CD4-positive, alpha-beta T cell treated with Interleukin-4 for 1 hour (primary cell): ENCODE data around the gene RNF169.
"Not testable (repeated sequence)": the region's sequence is repeated elsewhere in the genome, so short reads cannot be mapped to it uniquely, and the experiment has no call there.

Source experiments
- DNase-seq, 2 donors: peaks; one replicate each; pipeline ENCODE4 v3.0.0-alpha.2; 2020 to 2022

The RNF169 gene

GRCh38 chr11:74729397-74729796 lies 19.3 kb upstream of the RNF169 start:
- no peak for DNase-seq

- no peak for DNase-seq
Measured at GRCh38 chr11:74730571-74731260, 17.9 kb upstream of the RNF169 start.

DNA sequence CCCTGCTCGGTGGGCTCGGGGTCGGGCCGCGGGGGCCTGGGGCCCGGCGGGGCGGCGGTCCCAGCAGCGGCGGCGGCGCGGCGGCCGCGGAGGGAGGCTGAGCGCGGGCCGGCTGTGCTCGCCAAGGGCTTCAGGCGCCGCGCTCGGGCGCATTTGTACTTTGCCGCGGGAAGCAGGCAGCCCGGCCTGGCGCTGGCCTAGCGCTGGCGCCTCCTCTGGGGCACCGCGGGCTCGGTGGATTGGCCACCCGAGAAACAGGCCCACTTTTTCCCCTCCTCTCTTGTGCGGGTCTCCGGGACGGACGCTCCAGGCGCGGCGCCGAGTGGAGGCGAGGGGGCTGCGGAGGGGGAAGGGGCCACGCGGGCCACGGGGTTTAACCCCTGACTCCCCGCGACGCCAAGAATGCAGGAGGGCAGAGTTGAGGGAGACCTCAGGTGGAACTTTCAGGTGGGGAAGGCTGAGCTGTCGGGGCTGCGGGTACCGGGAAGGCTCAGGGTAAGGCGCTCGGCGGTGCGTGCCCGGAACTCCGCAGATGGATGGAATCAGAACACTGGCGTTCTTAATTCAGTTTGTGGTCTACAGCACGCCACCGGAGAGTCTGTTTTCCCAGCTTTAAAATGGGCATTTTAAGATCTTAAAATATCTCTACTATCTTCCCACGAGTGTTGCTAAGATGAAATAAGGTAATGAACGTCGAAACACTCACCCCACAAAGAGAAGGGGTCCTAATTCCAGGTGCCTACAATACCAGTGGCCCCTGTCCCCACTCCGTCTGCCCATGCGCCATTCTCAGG lies 17.2 kb upstream of the RNF169 start, which contains the start of gene CHRDL2:
TSS of gene CHRDL2 (minus strand) at position 126 of the 794 bp plus-strand sequence. CDS start 538 bp downstream, outside the sequence.
- DNase-seq: no peak

GRCh38 chr11:74734559-74734925 lies 14.1 kb upstream of the RNF169 start:
- no peak for DNase-seq

DNA sequence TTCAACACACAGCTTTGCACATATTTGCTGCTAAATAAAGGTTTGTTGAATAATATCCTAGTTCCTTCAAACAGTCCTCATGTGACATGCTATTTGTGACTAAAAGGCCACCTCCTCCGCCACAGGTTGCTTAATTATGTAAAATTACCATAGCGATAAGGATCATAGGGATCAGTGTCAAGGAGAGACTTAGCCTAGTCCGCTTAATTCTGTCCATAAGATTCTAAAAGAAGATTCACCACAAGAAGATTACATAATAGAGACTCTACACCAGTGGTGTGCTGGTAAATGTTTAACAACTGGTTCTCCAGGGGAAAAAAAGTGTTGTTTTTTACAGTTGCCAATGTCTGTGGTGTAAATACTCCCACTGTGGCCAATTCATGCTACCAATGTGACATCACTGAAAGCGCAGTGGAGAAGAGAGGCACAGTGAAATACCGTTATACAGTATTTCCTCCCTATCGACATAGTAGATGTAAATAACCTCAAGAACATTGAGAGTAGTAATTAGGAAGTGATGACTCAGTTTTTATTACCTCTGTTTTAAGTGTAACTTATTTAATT lies 13.2 kb upstream of the RNF169 start:
- peak in 1 of 2 donors; percentile 26 for DNase-seq

DNA sequence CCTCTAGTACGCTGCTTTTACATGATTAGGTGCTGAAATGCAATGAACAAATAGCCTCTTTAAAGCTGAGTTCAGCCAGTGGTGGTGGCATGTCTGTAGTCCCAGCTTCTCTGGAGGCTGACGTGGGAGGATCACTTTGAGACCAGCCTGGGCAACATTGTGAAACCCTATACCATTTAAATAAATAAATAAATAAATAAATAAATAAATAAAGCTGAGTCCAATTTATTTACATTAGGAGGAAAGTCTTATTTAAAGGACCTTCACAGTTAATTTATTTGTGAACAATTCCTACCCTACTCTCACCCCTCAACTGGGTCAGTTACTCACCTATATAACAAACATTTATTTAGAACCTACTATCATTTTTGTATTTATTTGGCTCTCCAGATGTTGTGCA lies 12.6 kb upstream of the RNF169 start:
- DNase-seq: no peak

DNA sequence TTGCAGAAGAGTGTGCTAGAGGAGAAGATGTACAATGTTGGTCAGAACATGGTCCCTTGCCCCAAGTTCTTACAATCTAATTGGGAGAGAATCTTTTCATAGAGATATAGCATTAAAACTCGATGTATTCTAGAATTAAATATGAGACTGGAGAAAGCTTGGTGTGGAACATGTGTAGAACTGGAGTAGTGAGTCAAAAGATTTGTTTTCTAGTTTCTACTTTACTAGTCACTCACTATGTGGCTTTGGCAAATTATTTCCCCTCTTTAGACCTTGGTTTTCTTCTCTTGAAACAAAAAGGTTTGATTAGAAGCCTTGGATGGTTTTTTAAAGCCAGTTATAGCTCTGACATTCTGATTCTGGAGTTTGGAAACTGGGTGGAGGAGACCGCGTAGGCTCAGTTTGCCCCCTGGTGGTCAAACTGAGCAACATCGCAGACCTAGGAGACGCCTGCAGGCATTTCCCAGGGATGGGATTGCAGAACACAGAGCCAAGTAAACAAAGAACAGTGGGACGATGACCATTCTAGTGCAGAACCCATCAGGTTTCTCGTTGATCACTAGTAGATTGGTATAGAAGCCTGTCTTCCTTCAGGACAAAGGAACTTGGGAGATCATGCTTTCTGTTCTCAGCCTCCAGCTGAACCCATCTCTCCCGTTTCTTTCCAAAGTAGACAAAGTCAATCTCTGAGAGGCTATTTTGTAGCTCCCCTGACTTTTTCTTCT lies 8.9 kb upstream of the RNF169 start:
- DNase-seq: peak; percentile 45 to 56

- DNase-seq: no peak
Measured at GRCh38 chr11:74742070-74742469, 6.6 kb upstream of the RNF169 start.

DNA sequence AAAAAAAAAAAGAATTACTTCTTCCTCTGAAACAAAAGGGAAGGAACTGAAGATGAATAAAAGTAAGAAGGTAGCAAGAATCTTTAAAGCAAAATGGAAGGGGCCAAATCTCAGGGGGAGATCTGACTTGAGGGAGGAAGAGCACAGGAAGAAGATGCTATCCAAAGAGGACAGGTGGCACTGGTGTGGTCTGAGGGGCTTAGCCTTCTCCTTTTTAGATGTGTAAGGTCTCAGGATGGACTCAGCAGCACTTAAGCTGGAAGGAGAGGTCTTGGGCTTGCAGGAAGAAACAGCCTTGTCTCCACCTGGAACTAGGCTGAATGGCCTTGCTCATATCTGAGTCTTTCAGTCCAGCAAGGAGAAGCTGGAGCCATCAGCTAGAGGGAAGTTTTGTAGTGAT lies 5.0 kb upstream of the RNF169 start:
- DNase-seq: no peak

- no peak for DNase-seq
Measured at GRCh38 chr11:74744277-74744676, 4.4 kb upstream of the RNF169 start.

- no peak for DNase-seq
Measured at GRCh38 chr11:74746868-74747267, 1.8 kb upstream of the RNF169 start.

- DNase-seq: peak; percentile 41 to 45
Measured at GRCh38 chr11:74749127-74749964, 697 bp downstream of the RNF169 start.

DNA sequence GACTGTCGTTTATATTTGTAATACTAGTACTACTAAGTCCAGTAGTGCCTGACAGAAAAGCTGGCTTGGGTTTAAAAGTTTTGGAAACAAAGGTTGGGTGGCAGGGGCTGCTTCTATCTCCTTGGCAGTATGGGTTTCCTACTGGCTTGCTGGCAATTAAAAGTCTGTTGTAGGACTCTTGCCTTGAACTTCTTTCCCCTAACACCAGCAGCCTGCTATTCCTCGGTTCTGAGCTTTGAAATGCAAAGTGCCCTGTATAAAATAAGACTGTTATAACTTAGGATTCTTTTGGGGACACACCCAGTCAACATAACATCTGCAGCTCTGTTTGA lies 1.3 kb downstream of the RNF169 start:
- no peak for DNase-seq

GRCh38 chr11:74750598-74750997 lies 1.9 kb downstream of the RNF169 start:
- not testable (repeated sequence) for DNase-seq

DNA sequence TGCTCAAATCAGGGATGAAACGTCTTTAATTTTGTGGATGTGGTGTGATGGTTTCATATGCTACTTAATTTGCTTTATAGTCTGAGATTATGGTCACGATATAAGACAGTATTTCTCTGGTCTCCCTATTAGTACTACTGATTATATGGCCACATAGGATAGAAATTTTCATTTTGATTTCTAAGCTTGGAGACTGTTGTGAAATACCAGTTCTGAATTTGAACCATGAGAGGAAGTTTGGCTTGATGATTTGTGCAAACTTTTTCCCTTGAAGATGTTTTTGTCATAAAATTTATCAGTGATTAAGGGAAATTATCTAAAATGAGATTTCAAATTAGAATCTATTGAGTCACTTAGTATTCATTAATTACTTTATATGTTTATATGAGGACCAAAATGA lies 2.7 kb downstream of the RNF169 start:
- no peak for DNase-seq

GRCh38 chr11:74754507-74755252 lies 6.0 kb downstream of the RNF169 start:
- no peak for DNase-seq

- no peak for DNase-seq
Measured at GRCh38 chr11:74755395-74755995, 6.8 kb downstream of the RNF169 start.

DNA sequence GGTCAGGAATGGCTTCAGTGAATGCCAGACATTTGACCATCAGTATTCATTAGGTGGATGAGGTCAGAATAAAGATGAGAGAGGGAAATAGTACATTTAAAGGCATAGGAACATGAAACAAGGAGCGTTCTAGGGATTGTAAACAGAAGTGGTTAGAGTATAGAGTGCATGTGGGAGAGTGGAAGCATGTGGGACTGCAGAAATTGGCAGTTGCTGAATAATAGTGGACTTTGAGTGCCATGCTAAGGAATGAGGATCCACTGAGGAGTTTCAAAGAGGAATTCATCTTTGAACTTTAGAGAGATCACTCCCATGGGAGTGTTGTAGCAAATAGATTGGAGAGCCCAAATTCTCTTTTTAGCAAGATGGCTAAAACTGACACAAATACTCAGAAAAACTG lies 7.9 kb downstream of the RNF169 start:
- DNase-seq: no peak

DNA sequence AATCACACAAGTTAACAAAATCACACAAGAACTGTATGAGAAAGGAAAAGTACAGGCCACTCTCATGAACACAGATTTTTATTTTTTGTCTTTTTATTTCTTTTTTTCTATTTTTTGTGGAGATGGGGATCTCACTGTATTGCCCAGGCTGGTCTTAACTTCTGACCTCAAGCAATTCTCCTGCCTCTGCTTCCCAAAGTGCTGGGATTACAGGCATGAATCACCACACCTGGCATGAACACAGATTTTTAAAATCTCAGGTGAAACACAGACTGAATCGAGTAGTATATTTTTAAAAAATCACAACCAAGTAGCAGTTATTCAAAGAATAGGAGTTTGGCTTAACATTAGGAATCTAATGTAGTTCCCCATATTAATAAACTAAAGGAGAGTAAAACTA lies 18.3 kb downstream of the RNF169 start:
- DNase-seq: no peak

DNA sequence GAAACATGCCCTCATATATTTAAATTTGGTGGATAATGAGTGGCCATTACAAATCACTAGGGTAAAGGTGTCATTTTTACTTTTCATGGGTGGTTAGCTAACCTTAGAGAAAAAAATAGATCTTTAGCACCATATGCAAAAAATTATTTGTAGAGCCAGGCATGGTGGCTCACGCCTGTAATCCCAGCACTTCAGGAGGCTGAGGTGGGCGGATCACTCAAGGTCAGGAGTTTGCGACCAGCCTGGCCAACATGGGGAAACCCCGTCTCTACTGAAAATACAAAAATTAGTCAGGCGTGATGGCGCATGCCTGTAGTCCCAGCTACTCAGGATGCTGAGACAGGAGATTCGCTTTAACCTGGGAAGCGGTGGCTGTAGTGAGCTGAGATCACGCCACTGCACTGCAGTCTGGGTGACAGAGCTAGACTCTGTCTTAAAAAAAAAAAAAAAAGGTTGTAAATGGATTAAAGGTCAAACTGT lies 19.6 kb downstream of the RNF169 start:
- peak in 1 of 2 donors; percentile 17 for DNase-seq

DNA sequence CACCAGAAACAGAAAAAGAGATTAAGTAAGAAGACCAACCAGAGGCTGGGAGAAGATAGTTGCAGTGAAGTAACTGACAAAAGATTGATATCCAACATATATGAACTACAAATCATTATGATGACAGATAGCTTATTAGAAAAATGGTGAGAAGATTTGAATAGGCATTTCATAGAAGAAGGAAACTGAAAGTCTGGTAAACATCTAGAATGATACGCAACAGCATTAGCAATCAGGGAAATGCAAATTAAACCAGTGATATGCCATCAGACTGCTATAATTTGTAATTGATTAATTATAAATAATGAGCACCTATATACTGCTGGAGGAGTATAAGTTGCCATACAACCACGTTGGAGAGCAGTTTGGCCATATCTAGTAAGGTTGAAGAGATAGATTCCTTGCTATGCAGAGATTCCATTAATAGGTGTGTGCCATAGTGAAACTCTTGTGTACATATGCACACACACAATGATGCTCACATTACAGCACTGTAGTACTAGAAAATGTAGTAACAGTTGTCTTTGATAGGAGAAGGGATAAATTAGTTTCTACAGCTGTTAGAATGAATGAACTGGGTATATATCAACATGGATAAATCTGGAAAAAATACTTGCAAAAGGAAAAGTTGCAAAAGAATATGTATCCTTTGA lies 20.5 kb downstream of the RNF169 start:
- DNase-seq: no peak
